ENCODE data around the gene FGFRL1.
"Not testable (repeated sequence)": the region's sequence is repeated elsewhere in the genome, so short reads cannot be mapped to it uniquely, and the experiment has no call there.

FGFRL1 gene

DNA sequence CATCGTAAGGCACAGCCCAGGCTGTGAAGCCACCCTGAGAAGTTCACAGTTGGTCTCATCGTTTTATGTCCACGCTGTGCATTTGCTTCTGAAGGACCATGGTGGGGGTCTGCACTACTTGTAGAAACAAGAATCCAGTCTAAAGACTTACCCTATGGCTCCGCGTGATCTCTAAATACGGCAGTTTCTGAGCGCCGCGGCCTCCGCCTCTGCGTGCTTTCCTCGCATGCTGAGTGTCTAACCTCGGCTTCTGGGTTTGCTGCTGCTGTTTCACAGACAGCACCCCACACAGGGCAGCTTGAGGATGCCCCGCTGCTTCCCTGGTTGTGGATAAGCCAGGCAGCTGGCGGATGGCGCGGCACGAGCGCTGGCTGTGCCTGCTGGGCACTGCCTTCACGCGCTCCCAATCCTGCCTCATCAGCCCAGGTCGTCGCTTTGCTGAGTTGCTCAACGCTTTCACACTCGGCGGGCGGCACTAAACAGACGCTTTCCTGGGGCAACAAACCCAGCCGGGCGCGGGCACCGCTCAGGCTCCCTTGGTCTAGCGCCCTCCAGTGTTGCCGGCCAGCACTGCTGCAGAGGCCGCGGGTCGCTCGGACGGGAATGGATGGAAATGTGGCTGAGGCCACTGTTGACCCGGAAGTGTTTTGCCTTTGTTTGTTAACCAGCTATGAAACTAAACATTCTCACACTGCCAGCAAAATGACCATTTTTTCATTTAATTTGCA, 39.2 kb downstream of the FGFRL1 start:
- no peak overlapping the region for H3K4me3 ChIP-seq (ENCODE audit: low read depth, low read length)
- in situ Hi-C loops (cut with HindIII; ENCODE audit: low sequenced_read_pairs) = no loop called here
- TF ChIP-seq, protein P1, sequence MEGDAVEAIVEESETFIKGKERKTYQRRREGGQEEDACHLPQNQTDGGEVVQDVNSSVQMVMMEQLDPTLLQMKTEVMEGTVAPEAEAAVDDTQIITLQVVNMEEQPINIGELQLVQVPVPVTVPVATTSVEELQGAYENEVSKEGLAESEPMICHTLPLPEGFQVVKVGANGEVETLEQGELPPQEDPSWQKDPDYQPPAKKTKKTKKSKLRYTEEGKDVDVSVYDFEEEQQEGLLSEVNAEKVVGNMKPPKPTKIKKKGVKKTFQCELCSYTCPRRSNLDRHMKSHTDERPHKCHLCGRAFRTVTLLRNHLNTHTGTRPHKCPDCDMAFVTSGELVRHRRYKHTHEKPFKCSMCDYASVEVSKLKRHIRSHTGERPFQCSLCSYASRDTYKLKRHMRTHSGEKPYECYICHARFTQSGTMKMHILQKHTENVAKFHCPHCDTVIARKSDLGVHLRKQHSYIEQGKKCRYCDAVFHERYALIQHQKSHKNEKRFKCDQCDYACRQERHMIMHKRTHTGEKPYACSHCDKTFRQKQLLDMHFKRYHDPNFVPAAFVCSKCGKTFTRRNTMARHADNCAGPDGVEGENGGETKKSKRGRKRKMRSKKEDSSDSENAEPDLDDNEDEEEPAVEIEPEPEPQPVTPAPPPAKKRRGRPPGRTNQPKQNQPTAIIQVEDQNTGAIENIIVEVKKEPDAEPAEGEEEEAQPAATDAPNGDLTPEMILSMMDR (IDR thresholded peaks at IDR 0.05; ENCODE audit: low read depth, low read length) = peak; percentile 54
- no peak for DNase-seq (ENCODE audit: low read depth, low spot score)

DNA sequence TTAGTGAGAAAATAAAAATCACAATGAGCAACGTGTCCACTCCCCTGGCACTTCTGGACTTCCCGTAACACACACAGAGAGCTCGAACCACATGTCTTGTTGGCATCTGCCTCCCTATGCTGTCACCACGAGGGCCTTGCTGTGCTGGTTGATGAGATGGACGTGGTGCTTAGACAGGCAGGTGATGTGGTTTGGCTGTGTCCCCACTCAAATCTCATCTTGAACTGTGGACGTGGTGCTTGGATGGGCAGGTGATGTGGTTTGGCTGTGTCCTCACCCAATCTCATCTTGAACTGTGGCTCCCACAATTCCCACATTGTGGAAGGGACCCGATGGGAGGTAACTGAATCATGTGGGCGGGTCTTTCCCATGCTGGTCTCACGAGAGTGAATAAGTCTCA, 40.0 kb downstream of the FGFRL1 start:
- in situ Hi-C loops (cut with HindIII; ENCODE audit: low sequenced_read_pairs) = no loop called here
- DNase-seq (ENCODE audit: low read depth, low spot score) = no peak

DNA sequence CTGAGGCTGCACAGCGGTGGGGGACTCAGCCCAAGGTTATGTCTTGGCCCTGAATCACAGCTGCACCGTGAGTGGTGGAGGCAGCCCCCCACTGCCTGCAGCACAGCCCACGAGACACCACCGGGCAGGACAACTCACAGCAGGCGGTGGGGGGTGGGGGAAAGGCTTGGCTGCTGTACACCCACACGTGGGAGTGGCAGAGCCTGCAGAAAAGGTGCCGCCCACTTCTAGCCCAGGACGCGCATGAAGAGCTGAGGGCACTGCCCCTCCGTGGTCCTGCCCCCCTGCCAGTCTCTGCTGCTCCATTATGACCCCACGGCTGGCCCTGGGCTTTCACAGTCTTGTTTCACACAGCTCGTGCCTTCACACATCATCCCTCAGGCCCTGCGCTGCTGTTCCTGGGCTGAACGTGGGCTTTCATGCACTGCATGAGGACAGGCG, 40.8 kb downstream of the FGFRL1 start:
- TF ChIP-seq, protein P1 (IDR thresholded peaks at IDR 0.05; ENCODE audit: low read depth, low read length) = no peak
- no peak overlapping the region for H3K4me3 ChIP-seq (ENCODE audit: low read depth, low read length)
- DNase-seq (ENCODE audit: low read depth, low spot score) = no peak
- in situ Hi-C loops (cut with HindIII; ENCODE audit: low sequenced_read_pairs) = no loop called here

More for the DNA sequence above, 40.0 kb downstream of the FGFRL1 start:
- TF ChIP-seq, protein P1 (IDR thresholded peaks at IDR 0.05; ENCODE audit: low read depth, low read length) = no peak
- H3K4me3 ChIP-seq (ENCODE audit: low read depth, low read length) = no peak overlapping the region

- H3K4me3 ChIP-seq (ENCODE audit: low read depth, low read length) = no peak overlapping the region
- TF ChIP-seq, protein P1 (IDR thresholded peaks at IDR 0.05; ENCODE audit: low read depth, low read length) = no peak
- no peak for DNase-seq (ENCODE audit: low read depth, low spot score)
- in situ Hi-C loops (cut with HindIII; ENCODE audit: low sequenced_read_pairs) = no loop called here
These were observed 41.7 kb downstream of the FGFRL1 start for GRCh38 chr4:1053080-1053661.

GRCh38 chr4:1053891-1054290, 42.5 kb downstream of the FGFRL1 start:
- H3K4me3 ChIP-seq (ENCODE audit: low read depth, low read length) = not testable (repeated sequence)

DNA sequence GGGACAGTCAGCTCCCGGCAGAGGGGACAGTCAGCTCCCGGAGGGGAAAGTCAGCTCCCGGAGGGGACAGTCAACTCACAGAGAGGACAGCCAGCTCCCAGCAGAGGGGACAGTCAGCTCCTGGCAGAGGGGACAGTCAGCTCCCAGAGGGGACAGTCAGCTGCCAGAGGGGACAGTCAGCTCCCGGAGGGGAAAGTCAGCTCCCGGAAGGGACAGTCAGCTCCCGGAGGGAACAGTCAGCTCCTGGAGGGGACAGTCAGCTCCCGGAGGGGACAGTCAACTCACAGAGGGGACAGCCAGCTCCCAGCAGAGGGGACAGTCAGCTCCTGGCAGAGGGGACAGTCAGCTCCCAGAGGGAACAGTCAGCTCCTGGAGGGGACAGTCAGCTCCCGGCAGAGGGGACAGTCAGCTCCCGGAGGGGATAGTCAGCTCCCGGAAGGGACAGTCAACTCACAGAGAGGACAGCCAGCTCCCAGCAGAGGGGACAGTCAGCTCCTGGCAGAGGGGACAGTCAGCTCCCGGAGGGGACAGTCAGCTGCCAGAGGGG, 43.3 kb downstream of the FGFRL1 start:
- DNase-seq (ENCODE audit: low read depth, low spot score); in situ Hi-C loops (cut with HindIII; ENCODE audit: low sequenced_read_pairs); H3K4me3 ChIP-seq (ENCODE audit: low read depth, low read length): not testable (repeated sequence)

More at GRCh38 chr4:1053891-1054290, 42.5 kb downstream of the FGFRL1 start:
- DNase-seq (ENCODE audit: low read depth, low spot score); in situ Hi-C loops (cut with HindIII; ENCODE audit: low sequenced_read_pairs): not testable (repeated sequence)

GRCh38 chr4:1055243-1055701, 43.8 kb downstream of the FGFRL1 start:
- in situ Hi-C loops (cut with HindIII; ENCODE audit: low sequenced_read_pairs); H3K4me3 ChIP-seq (ENCODE audit: low read depth, low read length); DNase-seq (ENCODE audit: low read depth, low spot score): not testable (repeated sequence)

Measured in astrocyte of the spinal cord (primary cell).